ENCODE results near the gene RNASEH2B. TPM values are rescaled to one million over a fixed set of nuclear protein-coding genes. Genes with fewer than 3 reads are reported as not detected.

The RNASEH2B gene, protein sequence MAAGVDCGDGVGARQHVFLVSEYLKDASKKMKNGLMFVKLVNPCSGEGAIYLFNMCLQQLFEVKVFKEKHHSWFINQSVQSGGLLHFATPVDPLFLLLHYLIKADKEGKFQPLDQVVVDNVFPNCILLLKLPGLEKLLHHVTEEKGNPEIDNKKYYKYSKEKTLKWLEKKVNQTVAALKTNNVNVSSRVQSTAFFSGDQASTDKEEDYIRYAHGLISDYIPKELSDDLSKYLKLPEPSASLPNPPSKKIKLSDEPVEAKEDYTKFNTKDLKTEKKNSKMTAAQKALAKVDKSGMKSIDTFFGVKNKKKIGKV
- total RNA-seq, result 37.2 TPM
- long read RNA-seq, full-length matches to known transcripts, result 29 of 39 reads
- long read RNA-seq, partial matches to known transcripts, result 1 of 39 reads
- long read RNA-seq, other reads (novel, unspliced or antisense), result 9 of 39 reads

DNA sequence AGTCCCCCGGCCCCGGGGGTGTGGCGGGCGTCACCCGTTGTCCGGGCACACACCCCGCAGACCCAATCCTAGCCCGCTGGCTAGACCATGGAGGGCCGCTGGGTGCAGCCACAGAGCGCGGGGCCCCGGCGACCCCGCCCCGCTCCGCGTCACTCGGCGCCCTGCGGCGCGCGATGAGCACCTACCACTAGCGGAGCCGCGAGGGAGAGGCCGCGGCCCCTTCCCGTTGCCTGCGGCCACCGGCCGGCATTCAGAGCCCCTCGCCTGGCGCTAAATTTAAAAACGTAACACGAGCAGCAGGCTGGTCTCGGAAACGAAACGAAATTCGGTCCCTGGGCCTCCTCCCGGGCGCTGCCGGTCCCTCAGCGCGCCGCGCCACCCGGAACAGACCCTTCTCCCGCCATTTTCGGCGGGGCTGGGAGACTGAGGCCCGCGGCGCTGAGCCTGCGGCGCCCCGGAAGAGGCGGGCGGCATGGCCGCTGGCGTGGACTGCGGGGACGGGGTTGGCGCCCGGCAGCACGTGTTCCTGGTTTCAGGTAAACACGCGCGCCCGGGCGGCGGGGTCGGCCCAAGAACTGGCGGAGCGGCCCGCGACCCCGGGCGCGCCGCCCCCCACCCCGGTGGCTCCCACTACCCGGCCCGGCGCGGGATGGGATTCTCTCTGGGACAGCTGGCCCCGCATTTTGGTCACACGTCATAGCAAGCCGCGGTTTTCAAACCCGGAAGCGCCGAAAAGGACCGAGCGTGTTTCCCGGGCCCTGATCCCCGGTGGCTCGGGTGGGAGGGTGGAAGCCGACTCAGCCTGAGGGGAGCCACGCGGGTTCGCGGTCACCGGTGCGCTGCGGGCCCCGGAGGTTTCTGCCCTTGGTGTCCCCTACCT, at the start of gene RNASEH2B:
RNASEH2B (plus strand) TSS at position 187 of the 880 bp plus-strand sequence; CDS start at position 473, 286 bp downstream.
- DNase-seq (ENCODE audit: low spot score), result peak; percentile 82
- intact Hi-C loops (cut with DNase I), result loop anchor here (5.0 kb wide), 5 partner anchors 108 to 933 kb away; no protein-coding TSS in a partner anchor

DNA sequence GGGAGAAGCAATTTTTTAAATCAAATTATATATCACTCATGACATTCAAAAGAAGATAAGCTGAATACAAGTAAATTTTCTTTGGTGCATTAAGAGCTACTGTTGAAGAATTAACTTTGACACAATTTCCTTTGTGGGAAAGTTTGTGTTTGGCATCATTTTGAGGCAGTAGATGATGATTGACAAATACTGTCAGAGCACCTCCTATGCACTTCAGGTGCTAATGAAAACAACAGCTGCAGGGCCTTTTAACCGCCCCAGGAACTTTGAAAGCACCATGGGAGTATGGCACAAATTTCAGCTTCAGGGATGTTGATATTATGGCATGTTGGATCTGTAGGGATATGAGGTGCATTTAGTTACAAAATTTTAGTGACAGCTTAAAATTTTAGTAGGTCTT, 45.1 kb upstream of the RNASEH2B start:
- intact Hi-C loops (cut with DNase I), result no loop called here

DNA sequence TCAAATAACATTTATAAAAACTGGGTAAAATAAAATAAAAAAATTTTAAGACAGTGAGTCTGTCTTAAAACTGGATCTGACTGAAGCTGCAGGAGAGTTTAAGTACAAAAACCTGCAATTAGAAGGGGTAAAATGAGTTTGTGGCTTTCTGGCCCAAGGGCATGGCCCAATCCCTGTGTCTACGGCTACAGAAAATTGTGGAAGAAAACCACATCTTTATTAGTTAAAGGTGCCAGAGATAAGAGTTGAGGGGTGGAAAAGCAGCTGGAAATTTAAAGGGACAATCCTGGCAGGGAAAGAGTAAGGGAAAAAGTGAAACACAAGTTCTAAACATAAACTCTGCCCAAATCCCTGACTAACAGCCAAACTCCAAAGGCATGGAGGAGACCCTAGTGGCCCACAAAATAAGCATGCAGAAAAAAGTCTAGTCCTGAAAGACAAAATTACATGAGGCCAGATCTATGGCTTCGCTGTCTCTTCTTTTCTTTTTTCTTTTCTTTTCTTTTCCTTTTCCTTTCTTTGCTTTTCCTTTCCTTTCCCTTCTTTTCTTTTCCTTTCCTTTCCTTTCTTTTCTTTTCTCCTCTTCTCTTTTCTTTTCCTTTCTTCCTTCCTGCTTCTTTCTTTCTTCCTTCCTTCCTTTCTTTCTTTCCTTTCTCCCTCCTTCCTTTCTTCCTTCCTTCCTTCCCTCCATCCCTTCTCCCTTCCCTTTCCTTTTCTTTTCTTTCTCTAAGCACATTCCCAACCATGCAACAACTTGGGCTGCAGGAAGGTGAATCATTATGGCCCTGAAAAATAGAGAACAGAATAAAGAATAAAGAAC, 42.6 kb upstream of the RNASEH2B start:
- no peak for DNase-seq (ENCODE audit: low spot score)
- intact Hi-C loops (cut with DNase I), result no loop called here

More for the DNA sequence above, 45.1 kb upstream of the RNASEH2B start:
- DNase-seq (ENCODE audit: low spot score), result no peak

DNA sequence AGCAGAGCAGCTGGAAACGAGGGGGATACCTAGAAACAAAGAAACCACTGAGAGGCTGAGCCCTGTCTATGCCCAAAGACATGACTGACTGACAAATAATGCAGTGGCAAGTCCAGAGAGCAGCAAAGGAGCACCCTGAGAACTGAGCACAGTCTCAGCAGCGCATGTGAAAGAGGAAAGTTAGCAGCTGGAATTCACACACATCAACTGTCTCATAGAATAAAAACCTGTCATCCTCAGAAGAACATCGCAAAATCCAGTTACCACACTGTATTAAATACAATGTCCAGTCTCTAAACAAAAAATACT, 42.0 kb upstream of the RNASEH2B start:
- intact Hi-C loops (cut with DNase I), result no loop called here
- no peak for DNase-seq (ENCODE audit: low spot score)

DNA sequence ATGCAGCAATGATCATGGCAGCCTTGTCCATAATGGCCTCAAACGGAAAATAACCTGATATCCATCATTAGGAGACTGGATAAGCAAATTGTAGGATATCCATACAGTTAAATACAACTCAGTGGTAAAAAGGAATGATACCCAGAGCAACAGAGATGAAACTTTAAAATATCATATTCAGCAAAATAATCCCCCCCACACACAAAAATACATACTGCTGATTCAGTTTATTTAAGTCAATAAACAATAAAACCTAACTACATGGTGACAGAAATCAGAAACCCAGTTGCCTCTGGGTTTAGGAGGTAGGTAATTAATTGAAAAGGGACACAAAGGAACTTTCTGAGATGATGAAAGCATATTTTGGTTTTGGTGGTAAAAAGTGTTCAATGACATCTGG, 38.2 kb upstream of the RNASEH2B start:
- no peak for DNase-seq (ENCODE audit: low spot score)
- intact Hi-C loops (cut with DNase I), result no loop called here

DNA sequence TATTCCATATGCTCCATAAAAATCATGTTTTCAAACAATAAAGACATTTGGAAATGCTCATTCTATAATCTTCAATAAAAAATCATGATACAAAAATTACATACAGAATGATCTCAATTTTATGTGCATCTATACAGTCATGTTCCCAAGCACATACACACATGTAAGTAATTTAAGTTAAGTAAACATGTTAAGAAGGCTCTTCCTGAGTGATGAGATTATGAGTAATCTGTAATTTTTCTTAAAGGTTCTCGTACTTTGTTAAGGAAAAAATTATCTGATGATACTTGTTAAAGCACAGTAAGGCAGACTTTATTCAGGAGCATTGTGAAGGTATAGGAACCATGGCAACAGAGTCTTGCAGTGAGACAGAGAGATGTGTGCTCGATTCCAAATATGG, 36.1 kb upstream of the RNASEH2B start:
- DNase-seq (ENCODE audit: low spot score), result no peak
- intact Hi-C loops (cut with DNase I), result no loop called here

DNA sequence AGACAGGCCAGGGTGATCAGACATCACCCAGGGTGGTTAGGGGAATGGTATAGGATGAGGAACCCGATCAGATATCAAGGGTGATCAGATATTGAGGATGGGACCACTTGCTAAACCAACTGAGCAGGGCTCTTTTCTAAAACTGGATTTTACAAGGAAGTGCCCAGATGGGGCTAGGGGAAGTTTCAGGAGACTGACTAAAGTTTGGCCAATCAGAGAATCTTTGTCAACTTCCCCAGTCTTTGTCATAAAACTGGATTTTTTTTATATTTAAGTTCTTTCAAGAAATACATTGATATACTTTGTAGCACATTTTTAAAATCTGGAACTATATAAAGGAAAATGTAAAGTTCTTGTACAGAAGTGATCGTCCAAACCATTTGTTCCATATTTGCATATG, 35.6 kb upstream of the RNASEH2B start:
- no peak for DNase-seq (ENCODE audit: low spot score)
- intact Hi-C loops (cut with DNase I), result no loop called here

DNA sequence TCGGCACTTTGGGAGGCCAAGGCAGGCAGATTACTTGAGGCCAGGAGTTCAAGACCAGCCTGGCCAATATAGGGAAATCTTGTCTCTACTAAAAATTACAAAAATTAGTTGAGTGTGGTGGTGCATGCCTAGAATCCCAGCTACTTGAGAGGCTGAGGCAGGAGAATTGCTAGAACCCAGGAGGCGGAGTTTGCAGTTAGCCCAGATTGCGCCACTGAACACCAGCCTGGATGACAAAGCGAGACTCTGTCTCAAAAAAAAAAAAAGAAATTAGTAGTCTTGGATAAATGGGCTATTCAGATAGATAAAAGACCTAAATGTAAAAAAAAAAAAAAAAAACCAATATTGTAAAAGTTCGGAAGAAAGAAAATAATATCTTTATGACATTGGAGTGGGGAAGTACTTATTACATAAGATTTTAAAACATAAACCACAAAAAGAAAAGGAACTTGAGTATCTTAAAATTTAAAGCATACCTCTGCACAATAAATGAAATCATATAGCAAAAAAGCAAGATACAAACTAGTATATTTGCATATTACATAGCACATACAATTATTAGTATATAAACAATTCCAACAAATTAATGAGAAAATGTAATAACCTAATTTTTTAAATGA, 26.7 kb upstream of the RNASEH2B start:
- DNase-seq (ENCODE audit: low spot score), result no peak

DNA sequence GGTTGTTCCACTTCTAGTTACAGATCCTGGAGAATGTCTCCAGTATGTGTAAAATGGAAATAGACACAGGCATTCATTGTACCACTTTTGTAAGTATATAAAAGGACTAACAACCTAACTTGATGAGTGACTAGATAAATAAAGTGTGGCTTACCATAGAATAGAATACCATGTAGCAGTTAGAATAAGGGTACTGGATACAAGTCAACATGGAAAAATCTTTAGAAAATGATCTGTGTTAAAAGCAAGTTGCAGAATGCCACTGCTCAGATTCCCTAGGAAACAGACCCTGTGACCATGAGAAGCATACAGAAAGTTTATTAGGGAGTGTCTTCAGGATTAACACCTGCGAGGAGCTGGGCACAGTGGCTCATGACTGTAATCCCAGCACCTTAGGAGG, 25.9 kb upstream of the RNASEH2B start:
- no peak for DNase-seq (ENCODE audit: low spot score)
- intact Hi-C loops (cut with DNase I), result no loop called here

More for the DNA sequence above, 26.7 kb upstream of the RNASEH2B start:
- intact Hi-C loops (cut with DNase I), result no loop called here

DNA sequence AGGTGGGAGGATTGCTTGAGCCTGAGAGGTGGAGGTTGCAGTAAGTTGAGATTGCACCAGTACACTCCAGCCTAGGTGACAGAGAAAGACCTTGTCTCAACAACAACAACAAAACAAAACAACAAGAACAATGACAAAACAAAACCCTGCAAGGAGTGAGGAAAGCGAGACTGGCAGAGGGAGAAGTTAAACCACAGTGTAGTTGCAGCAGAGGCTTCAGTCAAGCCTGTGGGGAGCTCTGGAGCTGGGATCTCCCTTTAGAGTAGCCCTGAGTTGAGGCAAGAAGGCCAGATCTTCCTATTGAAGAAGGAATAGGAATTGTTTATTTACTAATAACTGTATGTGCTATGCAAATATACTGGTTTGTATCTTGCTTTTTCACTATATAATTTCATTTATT, 25.3 kb upstream of the RNASEH2B start:
- intact Hi-C loops (cut with DNase I), result no loop called here
- DNase-seq (ENCODE audit: low spot score), result no peak

DNA sequence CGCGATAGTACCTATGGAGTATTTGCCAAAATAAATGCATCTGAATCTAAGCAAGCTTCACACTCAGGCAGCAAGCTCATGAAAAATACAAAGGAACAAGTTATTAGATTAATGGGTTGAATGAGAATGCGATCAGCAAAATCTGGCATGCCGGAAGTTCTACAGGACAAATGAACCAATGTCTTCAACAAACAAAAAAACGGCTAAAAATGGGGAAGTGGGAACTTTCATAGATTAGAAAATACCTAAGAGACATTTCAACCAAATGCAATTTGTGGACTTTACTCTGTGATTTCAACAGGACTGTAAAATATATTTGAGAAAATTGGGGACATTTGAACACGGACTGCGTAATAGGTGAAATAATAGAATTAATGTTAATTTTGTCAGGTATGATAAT, 22.4 kb upstream of the RNASEH2B start:
- no peak for DNase-seq (ENCODE audit: low spot score)
- intact Hi-C loops (cut with DNase I), result no loop called here

DNA sequence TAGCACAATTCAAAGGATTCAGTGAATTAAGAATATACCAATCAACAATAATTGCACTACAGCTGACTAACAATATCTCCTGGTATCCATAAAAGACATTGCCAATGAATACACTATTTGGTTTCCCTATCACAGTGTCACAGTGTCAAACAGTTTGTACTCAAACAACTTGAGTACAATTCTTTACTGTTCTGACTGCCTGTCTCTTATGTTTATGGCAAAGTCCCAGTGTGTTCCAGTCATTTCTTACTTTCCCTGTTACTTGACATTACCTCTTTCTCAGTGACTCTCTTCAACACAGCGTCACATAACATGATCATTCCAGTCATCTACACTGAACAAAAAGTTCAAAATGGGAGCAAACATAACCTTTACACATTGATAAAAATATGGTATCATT, 21.2 kb upstream of the RNASEH2B start:
- DNase-seq (ENCODE audit: low spot score), result no peak
- intact Hi-C loops (cut with DNase I), result no loop called here

DNA sequence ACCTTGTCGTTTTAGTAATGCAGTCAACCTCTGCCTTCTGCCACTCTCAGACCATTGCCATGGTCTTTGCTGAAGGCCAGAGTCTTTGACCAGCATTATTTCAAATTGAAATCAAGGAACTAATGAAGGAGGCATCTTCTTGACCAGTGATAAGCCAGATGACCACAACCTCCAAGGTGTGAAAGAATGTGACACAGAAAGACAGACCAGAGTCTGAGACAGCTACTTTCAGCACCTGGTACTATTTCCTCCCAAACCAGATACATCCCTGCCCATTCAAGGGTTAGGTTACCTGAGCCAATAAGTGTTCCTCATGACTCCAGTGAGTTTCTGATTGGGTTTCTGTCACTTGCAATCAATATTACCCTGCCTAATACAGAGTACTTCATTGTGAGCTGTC, 20.3 kb upstream of the RNASEH2B start:
- DNase-seq (ENCODE audit: low spot score), result no peak
- intact Hi-C loops (cut with DNase I), result no loop called here

DNA sequence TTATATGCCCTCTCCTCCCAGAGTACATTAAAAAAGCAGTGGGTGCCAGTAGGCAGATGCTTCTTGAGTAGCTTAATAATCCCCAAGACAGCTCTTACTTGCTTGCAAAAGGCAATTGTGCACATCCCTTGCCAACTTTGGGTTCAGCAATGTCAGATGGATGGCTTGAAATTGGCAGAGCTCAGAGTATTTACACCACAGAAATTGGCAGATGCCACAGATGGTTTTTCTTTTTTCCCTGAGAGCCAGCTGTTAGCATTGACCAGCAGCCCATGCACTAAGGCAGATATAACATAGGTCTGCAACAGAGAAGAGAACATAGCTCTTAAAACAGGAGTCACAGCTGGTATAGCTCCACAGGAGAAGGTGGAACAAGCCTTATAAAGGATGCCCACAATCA, 18.4 kb upstream of the RNASEH2B start:
- intact Hi-C loops (cut with DNase I), result no loop called here

DNA sequence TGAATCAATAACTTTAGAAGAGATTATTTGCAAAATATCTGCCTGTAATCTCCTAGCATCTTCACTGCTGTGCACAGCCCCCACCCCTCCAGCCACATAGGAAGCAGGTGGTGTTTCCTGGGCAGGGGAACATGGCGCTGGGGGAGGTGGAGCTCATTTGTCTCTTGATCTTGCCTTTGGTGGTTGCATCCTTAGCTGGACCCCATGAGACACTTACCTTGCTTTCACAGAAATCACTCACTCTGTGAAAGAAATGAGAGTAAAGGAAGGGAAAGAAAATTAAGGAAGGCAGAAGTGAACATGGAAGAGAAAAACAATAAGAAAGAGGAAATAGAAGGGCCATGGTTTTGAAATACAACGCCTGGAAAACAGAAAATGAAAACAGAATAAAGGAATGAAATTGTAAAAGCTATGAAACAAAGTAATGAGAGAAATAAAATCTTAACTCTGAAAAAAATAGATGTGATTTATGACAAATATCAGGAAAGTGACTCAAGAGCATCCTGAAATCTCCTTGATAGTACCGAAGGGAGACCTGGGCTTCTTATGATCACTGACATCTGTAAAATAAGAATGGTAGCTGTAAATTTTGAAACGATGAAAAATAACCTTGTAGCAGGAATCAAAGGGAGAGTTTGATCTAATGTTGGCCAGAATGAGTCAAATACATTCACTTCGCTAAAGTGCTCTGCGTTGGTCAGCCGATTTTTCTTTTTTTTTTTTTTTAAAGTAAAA, 17.2 kb upstream of the RNASEH2B start:
- no peak for DNase-seq (ENCODE audit: low spot score)
- intact Hi-C loops (cut with DNase I), result no loop called here

More for the DNA sequence above, 18.4 kb upstream of the RNASEH2B start:
- DNase-seq (ENCODE audit: low spot score), result no peak

DNA sequence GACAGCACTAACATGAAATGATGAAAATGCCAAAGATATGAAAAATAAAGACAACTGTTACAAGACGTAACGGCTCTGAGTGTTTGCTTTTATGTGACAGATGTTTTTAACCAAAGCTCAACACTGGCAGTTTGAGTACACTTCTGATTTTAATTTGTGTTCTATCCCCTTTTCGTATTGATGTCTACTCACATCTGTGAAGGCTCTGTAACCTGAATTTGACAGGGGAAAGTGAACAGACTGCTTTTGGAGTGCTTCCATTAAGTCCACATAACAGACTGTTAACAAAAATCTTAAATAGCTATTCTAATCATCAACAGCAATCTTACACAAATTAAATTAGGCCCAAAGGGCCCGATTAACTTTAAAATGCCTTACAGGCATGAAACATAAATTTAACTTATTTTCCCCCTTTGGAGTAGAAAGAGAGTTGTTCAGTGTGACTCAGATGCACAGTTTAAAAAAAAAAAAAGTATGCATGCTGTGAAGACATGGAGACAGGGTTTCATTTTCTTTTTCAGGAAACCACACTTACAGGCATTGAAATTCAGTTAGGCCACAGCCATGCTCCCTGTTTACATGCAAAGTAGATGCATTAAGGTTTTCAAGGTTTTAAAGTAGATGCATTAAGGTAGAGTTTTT, 16.3 kb upstream of the RNASEH2B start:
- DNase-seq (ENCODE audit: low spot score), result no peak

DNA sequence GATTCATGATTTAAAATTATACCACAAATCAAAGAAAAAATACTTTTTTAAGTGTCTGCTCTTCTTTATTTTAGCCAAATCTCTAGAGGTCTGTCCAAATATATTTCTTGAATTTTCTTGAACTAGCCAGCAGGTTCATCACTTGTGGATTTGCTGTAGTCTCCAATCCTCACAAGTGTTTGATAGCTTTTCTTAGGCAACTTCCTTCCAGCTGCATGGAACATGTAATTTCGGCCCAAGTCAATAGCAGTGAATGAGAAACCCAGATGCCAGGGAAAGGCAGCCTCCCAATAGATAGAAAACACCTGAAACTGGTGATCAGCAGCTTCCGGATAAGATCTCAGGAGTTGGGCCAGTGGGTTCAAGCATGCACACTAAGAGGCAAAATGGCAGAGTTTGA, 15.6 kb upstream of the RNASEH2B start:
- no peak for DNase-seq (ENCODE audit: low spot score)
- intact Hi-C loops (cut with DNase I), result no loop called here

More for the DNA sequence above, 16.3 kb upstream of the RNASEH2B start:
- intact Hi-C loops (cut with DNase I), result no loop called here

DNA sequence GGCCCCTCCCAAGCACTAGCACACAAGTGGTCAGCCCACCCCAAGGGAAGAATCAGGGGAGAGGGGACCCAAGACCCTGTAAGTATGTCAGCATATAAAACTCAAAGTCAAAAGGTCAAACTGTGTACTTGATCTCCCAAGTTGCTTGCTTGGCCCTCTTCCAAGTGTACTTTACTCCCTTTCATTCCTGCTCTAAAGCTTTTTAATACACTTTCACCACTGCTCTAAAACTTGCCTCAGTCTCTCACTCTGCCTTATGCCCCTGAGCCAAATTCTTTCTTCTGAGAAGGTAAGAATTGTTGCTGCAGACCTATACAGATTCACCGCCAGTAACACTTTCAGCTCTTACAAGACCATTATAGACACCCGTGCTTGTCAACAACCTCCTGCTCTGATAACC, 15.1 kb upstream of the RNASEH2B start:
- intact Hi-C loops (cut with DNase I), result no loop called here
- no peak for DNase-seq (ENCODE audit: low spot score)

Data from cardiac septum (tissue), 1 donor.